ENCODE results near the gene NR3C2. TPM values are rescaled to one million over a fixed set of nuclear protein-coding genes. Genes with fewer than 3 reads are reported as not detected.

NR3C2 gene
- total RNA-seq, 1 experiment from 2014 or later: 0.96 TPM

GRCh38 chr4:148315049-148315448, 127.2 kb downstream of the NR3C2 start:
- TF ChIP-seq, protein P1, sequence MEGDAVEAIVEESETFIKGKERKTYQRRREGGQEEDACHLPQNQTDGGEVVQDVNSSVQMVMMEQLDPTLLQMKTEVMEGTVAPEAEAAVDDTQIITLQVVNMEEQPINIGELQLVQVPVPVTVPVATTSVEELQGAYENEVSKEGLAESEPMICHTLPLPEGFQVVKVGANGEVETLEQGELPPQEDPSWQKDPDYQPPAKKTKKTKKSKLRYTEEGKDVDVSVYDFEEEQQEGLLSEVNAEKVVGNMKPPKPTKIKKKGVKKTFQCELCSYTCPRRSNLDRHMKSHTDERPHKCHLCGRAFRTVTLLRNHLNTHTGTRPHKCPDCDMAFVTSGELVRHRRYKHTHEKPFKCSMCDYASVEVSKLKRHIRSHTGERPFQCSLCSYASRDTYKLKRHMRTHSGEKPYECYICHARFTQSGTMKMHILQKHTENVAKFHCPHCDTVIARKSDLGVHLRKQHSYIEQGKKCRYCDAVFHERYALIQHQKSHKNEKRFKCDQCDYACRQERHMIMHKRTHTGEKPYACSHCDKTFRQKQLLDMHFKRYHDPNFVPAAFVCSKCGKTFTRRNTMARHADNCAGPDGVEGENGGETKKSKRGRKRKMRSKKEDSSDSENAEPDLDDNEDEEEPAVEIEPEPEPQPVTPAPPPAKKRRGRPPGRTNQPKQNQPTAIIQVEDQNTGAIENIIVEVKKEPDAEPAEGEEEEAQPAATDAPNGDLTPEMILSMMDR (conservative IDR thresholded peaks at IDR 0.05): no peak
- TF ChIP-seq EZH2 (IDR thresholded peaks at IDR 0.05; ENCODE audit: low read depth): no peak
- no peak overlapping the region for H3K27ac ChIP-seq
- H3K36me3 ChIP-seq (ENCODE audit: low read depth): no peaks in the 10 kb centered on the region
- no peaks in the 10 kb centered on the region for H3K4me1 ChIP-seq (replicated peaks; ENCODE audit: insufficient read depth)
- no peak overlapping the region for H3K4me2 ChIP-seq
- no peaks in the 10 kb centered on the region for H4K20me1 ChIP-seq (ENCODE audit: insufficient read depth)
- CTCF ChIA-PET: no interaction called here
- H2AFZ ChIP-seq: no peak overlapping the region
- no peaks in the 10 kb centered on the region for H3K27me3 ChIP-seq (ENCODE audit: insufficient read depth, low read depth)
- intact Hi-C loops (cut with micrococcal nuclease; ENCODE audit: unreplicated experiment): no loop called here
- no peaks in the 10 kb centered on the region for H3K79me2 ChIP-seq (ENCODE audit: low read depth)
- no peaks in the 10 kb centered on the region for H3K9me3 ChIP-seq (ENCODE audit: insufficient read depth, low read depth)
- no peak overlapping the region for H3K4me3 ChIP-seq
- peak in 1 of 2 experiments; percentile 3 for DNase-seq
- POLR2A ChIA-PET (ENCODE audit: unreplicated experiment): no interaction called here
- no peaks in the 10 kb centered on the region for H3F3A ChIP-seq (ENCODE audit: insufficient read depth, low read depth)
- no peaks in the 10 kb centered on the region for H3K9me2 ChIP-seq (ENCODE audit: insufficient read depth)
- BruUV-seq (replicated peaks): no TSS peak

DNA sequence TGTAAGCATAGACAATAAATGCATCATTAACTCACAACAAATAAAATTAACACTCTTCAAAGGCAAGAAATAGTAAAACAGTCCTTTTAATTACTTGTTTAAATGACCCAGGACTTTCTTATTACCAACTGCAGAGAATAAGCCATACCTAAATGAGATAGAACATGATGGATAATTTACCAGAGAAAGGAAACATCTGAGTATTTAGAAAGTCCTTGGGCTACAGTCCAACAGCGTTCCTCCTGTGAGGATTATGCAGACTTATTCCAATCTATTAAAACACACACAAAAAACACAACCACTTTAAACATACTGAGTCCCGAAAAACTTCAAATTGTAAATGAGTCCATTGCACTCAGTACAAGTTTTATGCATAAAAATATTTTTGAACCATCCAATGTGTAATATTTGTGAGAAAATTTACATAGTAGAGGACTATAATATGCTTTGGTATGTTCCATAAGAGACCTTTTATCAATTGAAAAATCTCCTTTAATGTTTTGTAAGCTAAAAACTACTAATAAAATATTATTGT, 129.2 kb downstream of the NR3C2 start:
- no peak overlapping the region for H3K4me2 ChIP-seq
- no peaks in the 10 kb centered on the region for H3K36me3 ChIP-seq (ENCODE audit: low read depth)
- ChIA-PET POLR2A (ENCODE audit: unreplicated experiment) (no interaction called here), CTCF (no interaction called here)
- H4K20me1 ChIP-seq (ENCODE audit: insufficient read depth): no peaks in the 10 kb centered on the region
- TF ChIP-seq, protein P1 (conservative IDR thresholded peaks at IDR 0.05): no peak
- TF ChIP-seq EZH2 (IDR thresholded peaks at IDR 0.05; ENCODE audit: low read depth): no peak
- H3K4me1 ChIP-seq (replicated peaks; ENCODE audit: insufficient read depth): no peaks in the 10 kb centered on the region
- no peaks in the 10 kb centered on the region for H3K27me3 ChIP-seq (ENCODE audit: insufficient read depth, low read depth)
- no peak overlapping the region for H3K27ac ChIP-seq
- no peaks in the 10 kb centered on the region for H3K9me2 ChIP-seq (ENCODE audit: insufficient read depth)
- BruUV-seq (replicated peaks): no TSS peak
- H3K9me3 ChIP-seq (ENCODE audit: insufficient read depth, low read depth): no peaks in the 10 kb centered on the region
- H2AFZ ChIP-seq: no peak overlapping the region
- H3F3A ChIP-seq (ENCODE audit: insufficient read depth, low read depth): no peaks in the 10 kb centered on the region
- no peak overlapping the region for H3K4me3 ChIP-seq
- H3K79me2 ChIP-seq (ENCODE audit: low read depth): no peaks in the 10 kb centered on the region
- DNase-seq: no peak
- intact Hi-C loops (cut with micrococcal nuclease; ENCODE audit: unreplicated experiment): no loop called here

GRCh38 chr4:148311526-148311925, 130.7 kb downstream of the NR3C2 start:
- Histone ChIP-seq H3K9me2 (ENCODE audit: insufficient read depth) (no peaks in the 10 kb centered on the region), H3K9me3 (ENCODE audit: insufficient read depth, low read depth) (no peaks in the 10 kb centered on the region), H3K4me3 (no peak overlapping the region), H3K4me1 (replicated peaks; ENCODE audit: insufficient read depth) (no peaks in the 10 kb centered on the region), H3K4me2 (no peak overlapping the region), H3K36me3 (ENCODE audit: low read depth) (no peaks in the 10 kb centered on the region), H4K20me1 (ENCODE audit: insufficient read depth) (no peaks in the 10 kb centered on the region), H3F3A (ENCODE audit: insufficient read depth, low read depth) (no peaks in the 10 kb centered on the region), H3K27ac (no peak overlapping the region), H3K27me3 (ENCODE audit: insufficient read depth, low read depth) (no peaks in the 10 kb centered on the region), H2AFZ (no peak overlapping the region), H3K79me2 (ENCODE audit: low read depth) (no peaks in the 10 kb centered on the region)
- intact Hi-C loops (cut with micrococcal nuclease; ENCODE audit: unreplicated experiment): no loop called here
- BruUV-seq (replicated peaks): no TSS peak
- TF ChIP-seq EZH2 (IDR thresholded peaks at IDR 0.05; ENCODE audit: low read depth): no peak
- TF ChIP-seq, protein P1 (conservative IDR thresholded peaks at IDR 0.05): no peak
- no peak for DNase-seq
- ChIA-PET POLR2A (ENCODE audit: unreplicated experiment) (no interaction called here), CTCF (no interaction called here)

Data from PC-9 (cell line).